EH (cell line): ENCODE measurements around the gene STAT5A.
A peak's percentile ranks its signal among the peaks of the same experiment; 100 is the strongest.

Experiments
- DNase-seq: peaks from one replicate; pipeline ENCODE4 v3.0.0-alpha.2; 2015; ENCODE audit warnings: low read depth

STAT5A gene

DNA sequence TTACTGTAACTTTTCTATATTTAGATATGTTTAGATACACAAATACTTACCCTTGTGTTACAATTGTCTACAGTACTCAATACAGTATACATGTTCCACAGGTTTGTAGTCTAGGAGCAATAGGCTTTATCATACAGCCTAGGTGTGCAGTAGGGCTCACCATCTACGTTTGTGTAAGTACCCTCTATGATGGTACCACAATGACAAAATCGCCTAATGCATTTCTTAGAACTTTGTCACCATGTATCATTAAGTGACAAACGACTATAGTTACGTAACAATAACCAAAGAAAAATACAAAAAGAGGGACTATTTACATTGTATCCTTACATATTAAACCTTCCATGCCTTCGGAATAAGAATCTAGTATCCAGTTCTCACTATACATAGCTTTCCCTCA is 20.1 kb upstream of the STAT5A start:
- DNase-seq = no peak

DNA sequence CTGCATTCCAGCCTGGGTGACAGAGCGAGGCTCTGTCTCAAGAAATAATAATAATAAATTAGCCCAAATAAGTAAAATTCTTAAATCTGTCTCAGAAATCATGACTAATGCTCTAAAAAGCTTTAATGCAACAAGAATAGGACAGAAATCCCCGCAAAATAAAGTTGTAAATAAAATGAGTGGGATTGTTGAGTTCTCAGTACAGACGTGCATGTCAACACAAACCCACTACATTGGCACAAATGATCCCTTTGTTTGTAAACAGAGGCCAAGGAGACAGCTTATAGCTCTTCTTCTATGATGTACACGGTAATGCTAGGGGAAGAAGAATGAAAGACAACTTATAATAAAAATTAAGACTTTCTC is 18.1 kb upstream of the STAT5A start:
- DNase-seq = peak; percentile 61

DNA sequence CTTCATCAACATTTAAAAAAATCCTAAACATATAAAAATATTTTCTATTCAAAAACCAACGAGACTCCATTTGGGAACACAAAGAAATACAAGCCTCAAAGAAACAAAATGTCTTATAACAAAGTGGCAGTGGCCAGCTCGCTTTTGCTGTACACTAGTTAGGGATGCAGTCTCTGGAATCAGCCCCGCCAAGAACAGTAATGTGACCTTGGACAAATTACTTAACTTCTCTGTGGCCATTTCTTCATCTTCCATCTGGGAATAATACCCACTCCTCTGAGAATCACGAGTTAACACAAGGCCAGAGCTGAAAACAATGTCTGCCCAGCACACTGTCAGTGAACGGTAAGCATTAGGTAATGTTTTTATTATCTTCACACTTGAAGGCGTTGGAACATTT is 17.7 kb upstream of the STAT5A start:
- no peak for DNase-seq

DNA sequence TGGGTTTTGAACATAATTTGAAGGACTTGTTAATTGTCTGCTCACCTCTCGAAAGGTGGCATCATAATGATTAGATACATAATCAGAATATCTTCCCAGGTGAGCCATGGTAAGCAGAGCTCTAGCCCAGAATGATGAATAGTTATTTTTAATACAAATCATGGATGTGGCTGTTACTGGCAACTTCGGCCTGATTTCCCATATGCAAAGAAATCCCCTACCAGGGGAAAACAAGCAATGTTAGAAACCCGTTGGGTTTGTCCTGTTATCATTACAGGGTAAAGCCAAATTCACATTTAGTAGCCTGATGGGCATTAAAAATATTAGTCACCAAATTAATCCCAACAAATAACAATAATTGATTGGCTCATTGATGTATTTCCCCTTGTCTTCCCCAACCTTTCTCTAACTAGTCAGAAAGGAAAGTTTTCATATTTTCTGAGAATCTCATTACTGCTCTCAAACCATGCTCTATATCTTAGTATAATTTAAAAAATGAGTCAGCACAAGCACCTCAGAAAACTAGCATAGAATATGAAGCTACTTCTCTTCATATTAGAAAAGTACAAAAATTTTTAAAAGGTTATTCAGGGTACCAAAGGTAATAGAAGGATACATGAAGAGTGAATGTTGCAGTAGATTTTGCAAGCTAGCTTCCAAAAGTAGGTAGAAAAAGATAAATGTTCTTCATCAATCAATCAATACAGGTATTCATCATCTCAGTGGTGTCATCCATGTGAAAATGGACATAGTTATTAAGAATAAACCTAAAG is 17.1 kb upstream of the STAT5A start:
- DNase-seq = no peak

DNA sequence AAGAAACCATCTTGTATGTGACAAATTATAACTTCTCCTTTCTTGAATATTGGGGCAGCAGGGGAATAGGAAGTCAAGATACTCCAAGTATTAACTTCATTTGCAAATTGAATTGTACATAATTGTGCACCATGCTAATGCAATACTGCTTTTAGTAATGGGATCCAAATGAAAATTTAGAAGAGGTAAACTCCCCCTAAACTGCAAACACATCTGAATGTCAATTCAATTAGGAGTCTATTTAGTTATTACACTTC is 16.6 kb upstream of the STAT5A start:
- no peak for DNase-seq

DNA sequence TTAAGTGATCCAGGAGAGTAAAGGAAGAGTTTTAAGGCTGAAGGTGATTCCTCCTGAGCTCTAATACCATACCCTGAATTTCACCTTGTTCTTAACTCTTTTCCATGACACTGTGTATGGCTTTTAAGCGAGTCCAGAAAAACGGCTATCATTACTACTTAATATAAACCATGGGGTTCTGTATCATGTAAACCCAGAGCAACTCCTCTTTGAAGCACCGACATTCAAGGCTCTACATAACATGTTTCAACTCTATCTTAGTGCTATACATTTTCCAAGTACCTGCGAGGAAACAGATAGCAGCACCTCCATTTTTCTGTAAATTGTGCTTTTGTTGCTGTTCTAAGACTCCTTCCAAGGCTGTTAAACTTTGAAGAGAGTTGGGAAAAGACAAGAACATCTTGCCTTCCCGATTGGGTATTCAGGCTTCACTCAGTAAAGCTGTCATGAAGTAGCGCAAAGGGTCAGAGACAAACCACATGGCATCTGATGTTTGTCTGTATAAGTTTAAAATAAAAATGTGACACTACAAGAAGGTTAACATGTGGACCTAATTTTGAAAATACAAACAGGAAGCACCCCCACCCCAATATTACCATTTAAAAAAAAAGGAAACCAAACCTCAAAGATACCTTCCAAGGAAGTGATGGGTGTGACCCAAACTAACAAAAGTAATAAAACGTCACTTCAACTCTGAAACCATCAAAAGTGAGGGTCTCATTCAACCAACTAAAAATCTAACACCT is 16.0 kb upstream of the STAT5A start:
- DNase-seq = no peak

DNA sequence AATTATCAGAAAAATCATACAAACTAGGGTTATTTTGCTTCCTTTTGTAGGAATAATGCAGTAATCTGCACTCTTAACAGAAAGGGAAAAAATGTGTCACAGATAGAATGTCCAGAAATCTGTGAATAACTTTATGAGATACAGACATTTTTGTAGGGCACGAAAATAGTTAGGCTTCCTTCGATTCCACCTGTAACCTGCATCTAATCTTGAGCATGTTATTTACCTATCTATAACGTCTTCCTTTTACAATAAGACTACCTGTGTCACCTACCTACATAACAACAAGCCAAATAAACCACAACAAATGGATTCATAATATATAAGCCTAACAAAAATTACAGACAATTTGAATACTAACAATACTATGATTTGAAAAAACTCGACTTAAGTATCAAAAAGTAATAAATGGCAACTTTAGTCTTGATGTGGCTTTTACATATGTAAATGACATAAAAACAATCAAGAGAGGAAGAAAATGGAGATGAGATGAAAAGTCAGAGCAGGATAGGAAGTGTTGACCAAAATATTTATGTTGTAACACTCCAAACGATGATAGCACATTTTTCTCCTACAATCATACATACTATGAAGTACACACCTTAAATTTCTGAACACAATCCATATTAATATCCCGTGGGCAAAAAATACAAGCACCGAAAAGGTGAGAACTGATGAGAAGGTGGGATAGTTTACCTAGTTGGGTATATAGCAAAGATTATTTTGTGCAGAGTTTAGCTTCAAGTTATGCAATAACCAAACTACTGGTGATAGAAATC is 14.6 kb upstream of the STAT5A start:
- DNase-seq = no peak

DNA sequence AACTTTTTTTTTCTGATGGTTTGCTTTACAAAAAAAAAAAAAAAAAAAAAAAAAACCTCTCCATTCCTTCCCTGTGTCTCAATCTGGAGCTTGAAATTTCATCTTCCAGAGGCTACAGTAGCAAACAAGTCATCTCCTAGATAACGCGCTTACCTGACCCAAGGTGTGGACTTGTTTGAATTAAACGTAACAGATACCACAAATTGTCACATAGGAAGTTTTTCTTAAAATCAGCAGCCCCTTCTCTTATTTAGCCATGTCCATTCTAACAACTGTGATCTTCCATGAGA is 14.1 kb upstream of the STAT5A start:
- no peak for DNase-seq

DNA sequence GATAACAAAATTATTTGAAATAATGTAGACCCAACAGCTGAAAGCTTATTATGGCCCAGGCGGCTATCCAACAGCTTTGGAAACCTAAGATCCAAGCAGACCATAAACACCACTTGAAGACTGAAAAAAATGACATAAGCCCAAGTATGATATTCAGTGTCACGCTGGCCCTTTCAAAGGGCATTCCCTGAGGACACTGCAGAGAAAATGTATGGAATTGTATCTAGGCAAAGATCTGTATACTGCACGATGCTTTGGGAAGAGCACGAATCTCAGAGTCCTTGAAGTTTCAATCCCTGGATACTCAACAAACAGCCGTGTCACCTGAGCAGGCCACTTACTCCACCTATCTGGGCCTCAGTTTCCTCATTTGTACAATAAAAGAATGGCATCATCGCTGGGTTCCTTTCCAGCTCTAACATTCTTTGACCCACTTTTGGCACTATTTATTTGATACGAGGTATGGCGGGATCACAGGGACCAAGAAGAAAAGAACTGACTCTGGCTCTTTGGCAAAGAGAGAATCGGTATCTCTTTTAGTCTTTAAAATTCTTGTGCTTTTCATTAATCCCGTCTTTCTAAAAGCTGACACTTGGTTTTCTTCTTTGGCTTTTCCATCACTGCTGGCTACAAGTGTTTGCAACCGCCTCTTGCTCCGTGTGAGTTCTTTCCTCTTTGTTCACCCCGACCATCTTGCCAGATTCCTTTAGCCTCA is 13.3 kb upstream of the STAT5A start:
- DNase-seq = no peak

DNA sequence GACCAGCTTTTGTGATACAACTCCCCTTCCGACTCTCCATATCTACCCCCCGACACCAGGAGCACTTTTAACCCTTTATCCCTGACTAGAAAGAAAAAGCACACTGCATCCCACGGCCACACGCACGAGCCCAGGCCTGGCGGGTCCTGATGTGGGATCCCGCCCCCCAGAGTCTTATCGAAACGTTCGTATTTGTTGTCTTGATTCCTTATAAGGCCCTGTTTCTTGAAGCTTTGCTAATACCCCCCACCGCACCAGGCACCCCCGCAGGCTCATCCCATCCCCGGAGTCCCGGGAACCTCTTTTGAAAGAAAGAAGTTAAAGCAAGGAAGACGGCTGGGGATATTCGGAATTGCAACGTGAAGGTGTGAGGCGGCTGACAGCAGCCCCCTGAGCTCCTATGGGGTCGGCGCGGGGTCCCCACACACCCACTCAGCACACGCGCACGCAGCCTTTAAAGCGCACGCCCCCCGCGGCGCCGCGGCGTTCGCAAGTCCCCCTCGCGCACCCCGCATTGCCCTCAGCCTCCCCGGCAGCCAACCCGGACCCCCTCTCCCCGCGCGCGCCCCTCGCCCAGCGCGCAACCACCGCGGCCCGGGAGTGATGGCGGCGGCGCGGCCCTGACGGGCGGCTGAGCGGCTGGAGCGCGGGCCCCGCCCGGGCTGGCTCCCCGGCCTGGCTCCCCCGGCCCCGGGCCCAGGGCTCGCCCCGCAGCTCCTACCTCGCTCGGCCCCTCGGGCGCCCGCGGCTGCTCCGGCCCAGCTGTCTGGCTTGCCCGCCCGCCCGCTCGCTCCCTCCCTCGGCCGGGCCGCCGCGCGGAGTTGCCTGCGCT is 12.6 kb upstream of the STAT5A start:
- peak; percentile 61 for DNase-seq

DNA sequence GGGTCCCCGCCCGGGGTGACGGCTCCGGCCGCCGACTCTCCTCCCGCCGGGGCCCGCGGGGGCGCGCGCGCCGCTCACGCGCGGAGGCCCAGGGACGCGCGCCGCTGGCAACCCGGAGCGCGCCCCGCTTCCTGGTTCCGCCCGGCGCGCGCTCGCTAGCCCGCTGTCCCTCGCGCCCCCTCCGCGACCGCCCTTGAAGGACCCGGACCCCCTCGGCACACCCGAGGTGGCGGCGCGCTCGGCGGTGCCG is 12.0 kb upstream of the STAT5A start, which contains the start of gene STAT5B:
STAT5B (minus strand) TSS at position 33 of the 250 bp plus-strand sequence. CDS start 44,264 bp downstream, outside the sequence.
- peak; percentile 67 for DNase-seq

DNA sequence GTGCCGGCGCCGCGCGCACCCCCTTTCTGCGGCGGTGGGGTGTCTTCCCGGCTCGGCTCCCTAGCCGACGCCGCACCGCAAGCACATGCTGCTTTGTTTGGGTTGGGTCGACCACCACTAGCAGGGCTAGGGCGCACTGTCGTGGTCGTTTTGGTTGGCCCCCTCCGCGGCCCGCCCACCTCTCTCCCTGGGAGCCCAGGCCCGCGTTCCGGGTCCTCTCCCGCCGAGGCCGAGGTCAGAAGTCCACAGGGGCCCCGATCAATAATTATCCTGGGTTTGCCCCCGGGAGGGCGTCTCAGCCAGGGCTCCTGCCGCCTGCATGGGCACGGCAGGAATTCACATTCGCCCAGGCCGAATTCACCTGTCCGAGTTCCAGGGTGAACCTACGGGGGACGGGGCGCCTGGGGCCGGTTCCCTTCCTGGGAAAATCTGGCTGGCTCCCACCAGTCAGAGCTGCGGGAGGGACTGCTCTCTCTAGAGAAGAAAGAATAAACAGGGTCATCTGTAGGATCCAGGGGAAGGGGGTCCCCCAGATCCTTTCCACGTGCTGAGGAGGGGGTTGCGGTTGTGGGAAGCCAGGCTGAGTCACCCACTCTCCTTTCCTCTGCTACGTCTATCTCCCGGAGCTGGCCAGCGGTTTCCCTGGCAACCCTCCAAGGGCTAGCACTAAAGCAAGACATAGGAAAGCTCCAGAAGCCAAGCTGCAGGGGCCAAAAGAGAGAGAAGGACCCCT is 11.5 kb upstream of the STAT5A start:
- peak; percentile 90 for DNase-seq

DNA sequence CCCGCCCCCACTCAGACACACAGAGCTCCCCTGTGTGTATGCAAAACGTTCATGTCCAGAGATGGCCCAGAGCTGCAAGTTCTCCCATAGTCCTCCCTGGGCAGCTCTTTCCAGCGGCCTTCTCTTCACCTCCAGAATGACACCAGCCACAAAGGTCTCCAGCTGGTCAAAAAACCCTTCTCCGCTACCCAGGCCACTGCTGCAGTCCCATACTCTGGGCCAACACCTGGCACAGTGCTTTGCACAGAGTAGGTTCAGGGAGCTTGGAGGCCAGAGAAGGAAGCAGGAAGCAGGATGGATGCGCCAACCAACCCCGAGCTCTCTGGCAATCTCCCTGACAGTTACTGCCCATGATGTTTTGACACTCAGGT is 11.0 kb upstream of the STAT5A start:
- no peak for DNase-seq

DNA sequence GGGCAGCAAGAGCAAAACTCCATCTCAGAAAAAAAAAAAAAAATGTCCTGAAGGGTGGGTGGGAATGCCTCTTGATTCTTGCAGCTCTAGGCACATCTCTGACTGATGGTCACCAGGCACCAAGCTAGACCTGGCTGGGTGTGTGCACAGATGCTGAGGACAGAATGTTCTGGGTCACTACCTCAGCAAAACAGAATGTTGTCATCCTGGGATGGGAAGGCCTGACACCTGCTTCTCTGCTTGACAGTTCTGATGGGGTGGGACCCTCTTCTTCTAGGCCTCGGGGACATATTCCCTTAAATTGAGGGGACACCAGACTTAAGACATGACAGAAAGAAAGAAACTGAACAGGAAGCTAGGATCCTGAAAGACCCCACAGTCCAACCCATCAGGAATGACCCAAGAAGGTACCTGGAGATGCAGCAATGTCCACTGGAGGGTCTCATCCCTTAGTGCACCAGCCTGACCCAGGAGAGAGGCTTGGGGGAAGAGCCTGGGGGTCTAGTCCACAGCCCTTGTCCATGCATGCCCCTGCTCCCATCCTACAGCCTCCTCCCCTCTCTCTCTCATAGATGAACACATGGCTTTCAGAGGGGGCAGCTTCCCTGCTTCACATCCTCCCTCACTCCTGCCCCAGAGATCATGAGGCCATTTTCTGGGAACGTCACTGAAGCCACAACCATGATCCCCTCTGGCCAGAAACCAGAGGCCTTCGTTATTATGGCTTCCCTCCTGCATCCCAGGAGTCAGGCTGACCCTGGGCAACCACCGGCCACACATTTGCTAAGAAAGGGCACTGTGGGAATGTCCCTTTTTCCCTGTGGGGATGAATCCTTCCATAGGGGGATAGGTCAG is 8.3 kb upstream of the STAT5A start:
- DNase-seq = no peak

DNA sequence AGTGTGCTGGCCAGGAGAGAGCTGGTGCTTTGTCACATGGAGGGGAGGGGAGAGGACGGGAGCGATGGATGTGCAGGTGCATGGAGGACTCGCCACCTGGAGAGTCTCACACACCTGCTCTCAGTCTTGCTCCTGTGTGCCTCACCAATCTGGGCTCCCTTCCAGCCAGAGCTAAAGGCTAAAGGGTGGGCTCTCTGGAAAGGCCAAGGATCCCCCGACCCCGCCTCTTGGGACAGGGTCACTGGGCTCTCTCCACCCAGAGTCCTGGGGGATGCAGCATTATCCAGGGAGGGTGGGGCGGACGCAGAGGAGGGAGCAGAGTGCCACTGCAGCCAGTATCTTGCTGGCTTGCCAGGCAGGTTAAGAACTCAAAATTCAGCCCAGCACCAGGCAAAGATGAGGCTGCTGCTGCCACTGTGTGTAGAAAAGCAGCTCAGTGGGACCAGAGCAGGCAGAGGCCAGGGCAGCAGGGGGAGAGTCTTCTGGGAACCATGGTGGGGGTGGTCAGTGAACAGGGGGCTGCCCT is 6.7 kb upstream of the STAT5A start:
- no peak for DNase-seq

DNA sequence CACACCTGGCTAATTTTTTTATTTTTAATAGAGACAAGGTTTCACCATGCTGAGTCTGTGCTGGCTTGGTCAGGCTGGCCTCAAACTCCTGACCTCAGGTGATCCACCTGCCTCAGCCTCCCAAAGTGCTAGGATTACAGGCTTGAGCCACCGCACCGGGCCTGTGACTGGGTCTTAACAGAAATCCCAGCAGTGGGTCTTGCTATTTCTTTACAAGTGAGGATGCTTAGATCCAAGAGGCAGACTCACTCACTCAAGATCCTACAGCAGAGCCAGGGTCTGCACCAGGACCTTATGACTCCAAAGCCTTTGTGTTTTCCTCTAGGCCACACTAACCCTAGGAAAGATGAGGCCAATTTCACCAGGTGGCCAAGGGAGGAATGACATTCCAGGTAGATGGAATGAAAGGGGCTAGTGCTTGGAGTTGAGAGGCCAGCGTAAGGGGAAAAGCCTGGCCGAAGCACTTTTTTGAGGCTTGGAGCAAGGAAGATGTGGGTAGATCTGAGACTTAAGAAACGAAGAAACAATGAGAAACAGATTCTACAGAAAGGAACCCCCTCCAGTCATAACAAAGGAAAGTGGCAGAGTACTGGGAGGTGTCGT is 5.7 kb upstream of the STAT5A start:
- no peak for DNase-seq

DNA sequence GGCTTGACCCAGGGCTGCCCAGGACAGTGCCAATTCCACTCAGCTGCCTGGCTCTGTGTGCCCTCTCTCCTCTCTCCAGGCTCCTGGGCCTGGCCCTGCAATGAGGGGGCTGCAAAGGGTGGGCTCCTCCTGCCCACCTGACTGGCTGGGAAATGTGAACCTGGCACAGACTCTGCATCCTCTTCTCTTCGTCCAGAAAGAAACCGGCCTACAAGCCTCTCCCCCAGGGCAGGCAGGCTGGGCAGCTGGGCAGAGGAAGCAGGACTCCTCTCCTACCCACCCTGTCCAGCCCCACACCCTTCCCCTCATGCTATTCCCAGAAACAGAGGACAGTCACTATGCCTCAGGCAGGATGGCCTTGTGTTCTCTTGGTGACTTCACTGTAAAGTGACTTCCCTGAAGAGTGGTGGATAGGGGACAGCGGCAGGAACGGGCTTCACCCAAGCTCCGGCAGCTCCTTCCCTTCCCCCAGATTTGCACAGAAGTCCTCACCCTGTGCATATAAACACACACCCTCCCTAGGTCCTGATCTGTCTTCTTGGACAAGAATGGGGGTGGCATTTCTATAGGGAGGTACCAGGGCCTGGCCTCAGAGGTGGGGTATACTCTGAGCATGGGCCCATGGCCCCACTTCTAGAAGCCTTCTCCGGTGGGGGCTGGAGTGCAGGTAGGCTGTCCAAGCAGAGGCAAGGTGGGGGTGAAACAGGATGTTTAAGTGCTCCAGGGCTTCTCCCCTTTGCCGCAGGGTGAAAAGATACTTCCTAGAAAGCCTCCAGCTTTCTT is 4.9 kb upstream of the STAT5A start:
- no peak for DNase-seq

DNA sequence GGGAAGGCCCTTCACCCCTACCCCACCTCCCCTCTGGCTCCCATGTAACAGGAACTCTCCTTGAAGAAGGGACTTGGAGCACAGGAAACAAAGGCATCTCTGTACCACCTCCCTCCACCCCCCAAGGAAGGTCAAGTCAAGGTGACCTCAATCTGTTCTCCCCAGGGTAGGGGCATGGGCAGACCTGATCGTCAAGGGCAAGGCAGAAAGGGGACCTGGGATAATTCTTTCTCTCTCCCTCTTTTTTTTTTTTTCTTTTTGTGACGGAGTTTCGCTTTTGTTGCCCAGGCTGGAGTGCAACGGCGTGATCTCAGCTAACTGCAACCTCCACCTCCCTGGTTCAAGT is 4.3 kb upstream of the STAT5A start:
- DNase-seq = no peak

DNA sequence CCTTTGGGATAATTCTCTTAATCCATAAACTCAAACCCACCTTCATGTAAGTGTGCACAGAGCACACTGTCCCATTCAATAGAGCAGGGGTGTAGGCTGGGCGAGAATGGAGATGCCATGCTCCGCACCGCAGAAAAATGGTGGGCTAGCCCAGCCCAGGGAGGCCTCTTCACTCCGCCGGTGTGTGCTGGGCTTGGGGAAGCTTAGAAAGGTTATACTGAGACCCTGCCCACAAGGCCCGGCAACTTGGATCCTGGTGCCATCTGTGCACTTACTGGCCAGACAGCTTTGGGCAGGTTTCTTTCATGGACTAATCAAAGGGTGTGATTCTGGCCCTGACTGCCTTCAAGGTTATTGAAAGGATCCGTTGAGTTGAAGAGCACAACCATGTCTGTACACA is 3.7 kb upstream of the STAT5A start:
- no peak for DNase-seq
